Stimulated activated memory B cell treated with anti-CD40 and anti-IgM and Interleukin-4, amounts not matched to agents 10 μg/mL and 1 μg/mL and 100 μg/mL, for 72 hours (primary cell): ENCODE results near the gene QPRT.
"Not testable (repeated sequence)": the region's sequence is repeated elsewhere in the genome, so short reads cannot be mapped to it uniquely, and the experiment has no call there.

Experiments
- ATAC-seq: fragments of 150-1000 bp; cut with Tn5 transposase; 2 replicates; pipeline ENCODE4 v1.10.0; 2021
- H3K27ac Mint-ChIP-seq: one replicate; pipeline ENCODE4 v1.8.0; 2022; ENCODE audit warnings: mild to moderate bottlenecking, mixed read lengths
- H3K27me3 Mint-ChIP-seq: one replicate; pipeline ENCODE4 v1.8.0; 2022; ENCODE audit warnings: mixed read lengths
- H3K36me3 Mint-ChIP-seq: one replicate; pipeline ENCODE4 v1.8.0; 2022; ENCODE audit warnings: mixed read lengths
- H3K4me1 Mint-ChIP-seq: one replicate; pipeline ENCODE4 v1.8.0; 2022; ENCODE audit warnings: mixed read lengths
- H3K4me3 Mint-ChIP-seq: one replicate; pipeline ENCODE4 v1.8.0; 2022; ENCODE audit warnings: mild to moderate bottlenecking, moderate library complexity, mixed read lengths
- H3K9me3 Mint-ChIP-seq: one replicate; pipeline ENCODE4 v1.8.0; 2022; ENCODE audit warnings: mixed read lengths

The QPRT gene

DNA sequence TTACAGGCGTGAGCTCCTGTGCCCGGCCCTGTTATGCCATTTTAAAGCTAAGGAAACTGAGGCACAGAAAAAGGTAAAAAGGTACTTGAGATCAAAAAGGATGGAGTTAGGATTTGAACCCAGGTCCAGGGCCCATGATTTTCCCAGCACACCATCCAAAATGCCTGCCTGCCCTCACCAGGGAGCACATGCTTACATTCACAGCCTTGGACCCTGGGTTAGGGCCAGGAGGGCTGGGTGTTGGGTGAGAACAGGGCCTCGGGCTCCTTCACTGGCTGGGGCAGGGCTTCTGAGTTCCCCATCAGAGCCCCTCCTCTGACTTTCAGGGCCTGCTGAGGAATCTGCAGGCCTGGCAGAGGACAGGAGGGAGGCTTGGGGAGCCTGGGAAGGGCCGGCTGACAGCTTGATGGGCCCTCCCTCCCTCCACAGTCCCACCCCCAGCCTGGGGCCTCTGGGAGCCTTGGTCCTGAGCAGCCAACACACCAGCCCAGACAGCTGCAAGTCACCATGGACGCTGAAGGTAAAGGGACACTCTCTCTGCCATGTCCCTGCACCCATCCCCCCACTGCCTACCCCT is at the start of gene QPRT:
Gene QPRT, plus strand, starts transcription at position 490 of the 577 bp plus-strand sequence. Its CDS starts 18 bp downstream, at position 508.
- H3K4me1 Mint-ChIP-seq, result peaks cover 28% of the 10 kb centered on the region
- H3K36me3 Mint-ChIP-seq, result no peaks in the 10 kb centered on the region
- peak within 1 kb of the TSS; percentile 76 for H3K4me3 Mint-ChIP-seq
- H3K27ac Mint-ChIP-seq, result peak within 1 kb of the TSS; percentile 63
- H3K9me3 Mint-ChIP-seq, result no peaks in the 10 kb centered on the region
- peak; percentile 49 for ATAC-seq
- H3K27me3 Mint-ChIP-seq, result no peaks in the 10 kb centered on the region

DNA sequence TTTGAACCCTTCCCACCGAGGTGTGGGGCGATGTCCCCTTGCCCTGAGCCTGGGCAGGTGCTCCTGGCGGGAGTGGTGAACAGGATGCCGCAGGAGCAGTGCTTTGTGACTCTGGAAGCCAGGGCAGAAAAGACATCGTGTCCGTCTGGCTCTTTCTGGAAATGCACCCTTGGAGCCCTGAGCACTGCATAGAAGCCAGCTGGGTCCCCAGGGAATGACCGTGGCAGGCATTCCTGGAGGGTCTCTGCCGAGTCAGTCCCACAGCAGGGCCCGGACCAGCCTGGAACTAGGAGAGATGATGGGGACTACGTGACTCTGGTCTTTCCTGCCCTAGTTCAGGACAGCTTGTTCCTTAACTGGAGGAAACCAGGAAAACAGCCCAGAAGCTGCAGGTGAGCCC is 49.7 kb upstream of the QPRT start:
- H3K27me3 Mint-ChIP-seq, H3K4me1 Mint-ChIP-seq, H3K36me3 Mint-ChIP-seq, H3K4me3 Mint-ChIP-seq, H3K27ac Mint-ChIP-seq, H3K9me3 Mint-ChIP-seq, ATAC-seq: not testable (repeated sequence)

DNA sequence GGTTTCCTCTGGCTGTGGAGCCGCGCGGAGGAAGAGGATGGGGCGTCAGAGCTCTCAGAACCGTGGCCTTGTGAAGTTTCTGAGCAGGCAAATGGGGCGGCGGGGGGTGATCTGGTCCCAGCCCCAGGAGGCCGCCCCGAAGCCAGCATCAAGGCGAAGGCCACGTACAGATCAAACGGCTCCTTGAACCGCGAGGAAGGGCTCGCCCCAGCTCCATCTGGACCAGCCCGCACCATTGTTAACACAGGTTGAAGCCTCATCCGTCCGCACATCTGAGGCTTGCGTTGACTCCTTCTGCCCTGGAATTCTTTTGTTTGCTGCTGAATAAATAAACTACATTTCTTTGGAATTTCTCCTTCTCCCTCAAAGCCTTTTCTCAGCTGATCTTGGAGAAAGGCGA is 47.3 kb upstream of the QPRT start:
- not testable (repeated sequence) for H3K4me3 Mint-ChIP-seq, H3K27me3 Mint-ChIP-seq, H3K4me1 Mint-ChIP-seq, ATAC-seq, H3K27ac Mint-ChIP-seq, H3K36me3 Mint-ChIP-seq, H3K9me3 Mint-ChIP-seq

DNA sequence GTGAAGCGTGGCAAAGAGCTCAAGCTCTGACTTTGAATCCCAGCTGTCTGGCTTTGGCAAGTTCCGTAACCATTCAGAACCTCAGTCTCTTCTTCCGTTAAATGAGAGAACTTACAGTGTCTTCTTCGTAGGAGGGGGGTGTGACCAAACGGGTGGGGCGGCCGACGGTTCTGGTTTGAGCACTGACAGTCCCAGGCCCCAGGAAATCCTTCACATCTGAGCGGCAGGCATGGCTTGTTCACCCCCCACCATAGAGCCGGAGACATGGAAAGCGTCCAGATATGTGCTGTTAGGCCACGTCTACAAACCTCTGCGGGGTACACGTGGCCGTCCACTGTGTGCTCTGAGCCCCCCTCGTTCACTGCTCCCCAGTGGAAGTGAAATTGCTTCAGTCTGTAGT is 43.1 kb upstream of the QPRT start:
- H3K9me3 Mint-ChIP-seq, H3K4me1 Mint-ChIP-seq, H3K27ac Mint-ChIP-seq, H3K27me3 Mint-ChIP-seq, H3K36me3 Mint-ChIP-seq, H3K4me3 Mint-ChIP-seq, ATAC-seq: not testable (repeated sequence)

DNA sequence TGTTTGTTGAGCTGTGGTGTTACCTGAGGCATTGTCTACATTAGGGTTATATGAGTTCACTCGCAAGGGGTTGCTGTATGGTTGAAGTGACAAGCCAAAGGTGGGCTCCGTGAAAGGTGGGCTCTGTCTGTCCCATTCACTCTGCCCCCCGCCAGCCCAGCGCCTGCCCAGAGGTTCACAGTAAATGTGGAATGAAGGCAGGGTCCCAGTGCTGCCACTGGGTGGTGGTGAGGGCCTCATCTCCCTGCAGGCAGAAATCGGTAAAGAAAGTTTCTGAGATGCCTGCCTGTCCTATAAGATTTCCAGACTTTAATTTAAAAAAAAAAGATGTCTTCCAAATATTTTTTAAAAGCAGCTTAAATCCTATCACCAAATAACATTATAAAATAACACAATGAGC is 42.6 kb upstream of the QPRT start:
- H3K36me3 Mint-ChIP-seq, ATAC-seq, H3K27me3 Mint-ChIP-seq, H3K9me3 Mint-ChIP-seq, H3K4me3 Mint-ChIP-seq, H3K27ac Mint-ChIP-seq: not testable (repeated sequence)
- peaks cover 13% of the 10 kb centered on the region for H3K4me1 Mint-ChIP-seq

DNA sequence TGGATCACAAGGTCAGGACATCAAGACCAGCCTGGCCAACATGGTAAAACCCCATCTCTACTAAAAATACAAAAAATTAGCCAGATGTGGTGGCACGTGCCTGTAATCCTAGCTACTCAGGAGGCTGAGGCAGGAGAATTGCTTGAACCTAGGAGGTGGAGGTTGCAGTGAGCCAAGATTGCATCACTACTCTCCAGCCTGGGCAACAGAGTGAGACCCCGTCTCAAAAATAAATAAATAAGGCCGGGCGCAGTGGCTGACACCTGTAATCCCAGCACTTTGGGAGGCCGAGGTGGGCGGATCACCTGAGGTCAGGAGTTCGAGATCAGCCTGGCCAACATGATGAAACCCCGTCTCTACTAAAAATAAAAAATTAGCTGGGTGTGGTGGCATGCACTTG is 40.2 kb upstream of the QPRT start:
- peaks cover 29% of the 10 kb centered on the region for H3K4me1 Mint-ChIP-seq
- not testable (repeated sequence) for H3K27me3 Mint-ChIP-seq, H3K36me3 Mint-ChIP-seq, H3K9me3 Mint-ChIP-seq, ATAC-seq, H3K4me3 Mint-ChIP-seq, H3K27ac Mint-ChIP-seq

DNA sequence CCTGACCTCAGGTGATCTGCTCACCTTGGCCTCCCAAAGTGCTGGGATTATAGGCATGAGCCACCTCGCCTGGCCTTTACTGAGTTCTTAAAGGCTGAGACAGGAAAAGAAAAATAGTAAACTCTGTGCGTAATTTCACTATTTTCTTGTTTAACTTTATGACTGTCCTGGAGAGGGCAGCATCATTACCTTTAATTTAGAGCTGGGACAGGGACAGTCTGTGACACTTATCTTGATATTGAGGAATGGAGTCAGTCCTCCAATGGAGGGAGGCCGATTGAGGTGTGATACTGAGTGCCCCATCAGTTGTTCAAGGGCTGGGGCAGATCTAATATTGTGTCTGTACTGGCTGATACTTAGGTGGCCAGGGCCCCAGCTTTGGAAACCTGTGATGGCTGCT is 37.4 kb upstream of the QPRT start:
- peak overlapping the region; percentile 83 for H3K27ac Mint-ChIP-seq
- H3K27me3 Mint-ChIP-seq, result no peaks in the 10 kb centered on the region
- no peak overlapping the region for H3K4me3 Mint-ChIP-seq
- ATAC-seq, result no peak
- no peaks in the 10 kb centered on the region for H3K36me3 Mint-ChIP-seq
- peaks cover 53% of the 10 kb centered on the region for H3K4me1 Mint-ChIP-seq
- H3K9me3 Mint-ChIP-seq, result peaks cover 2% of the 10 kb centered on the region

DNA sequence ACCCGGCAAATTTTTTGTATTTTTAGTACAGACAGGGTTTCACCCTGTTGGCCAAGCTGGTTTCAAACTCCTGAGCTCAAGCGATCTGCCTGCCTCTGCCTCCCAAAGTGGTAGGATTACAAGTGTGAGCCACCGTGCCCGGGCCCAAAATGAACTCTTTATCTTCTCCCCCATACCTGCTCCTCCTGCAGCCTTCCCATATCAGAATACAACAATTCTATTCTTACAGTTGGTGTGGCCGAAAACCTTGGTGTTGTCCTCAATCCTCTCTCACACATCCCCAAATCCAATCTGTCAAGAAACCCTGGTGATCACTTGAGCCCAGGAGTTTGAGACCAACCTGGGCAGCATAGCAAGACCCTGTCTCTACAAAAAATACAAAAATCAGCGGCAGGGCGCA is 35.4 kb upstream of the QPRT start:
- Mint-ChIP-seq H3K27ac (peak overlapping the region; percentile 98), H3K4me3 (no peak overlapping the region)

DNA sequence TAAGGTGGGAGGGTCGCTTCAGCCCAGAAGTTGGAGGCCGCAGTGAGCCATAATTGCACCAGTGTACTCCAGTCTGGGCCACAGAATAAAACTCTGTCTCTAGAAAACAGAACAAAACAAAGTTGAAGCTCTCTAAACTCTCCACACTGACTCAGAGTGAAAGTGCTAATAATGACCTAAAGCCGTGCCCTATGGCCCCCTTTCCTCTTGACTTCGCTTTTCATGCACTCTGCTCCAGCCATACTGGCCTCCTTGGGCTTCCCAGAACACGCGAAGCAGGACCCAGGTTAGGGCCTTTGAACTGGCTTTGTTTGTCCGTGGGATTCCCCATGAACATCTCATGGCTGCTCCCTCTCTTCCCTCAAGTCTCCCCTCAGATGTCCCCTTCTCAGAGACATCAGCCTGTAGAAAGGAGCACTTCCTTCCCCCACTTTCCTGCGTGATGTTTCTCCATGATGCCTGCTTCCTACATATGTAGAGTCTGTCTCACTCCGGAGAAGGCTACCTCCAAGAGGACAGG is 34.6 kb upstream of the QPRT start:
- Mint-ChIP-seq H3K9me3 (peaks cover 2% of the 10 kb centered on the region), H3K27me3 (no peaks in the 10 kb centered on the region), H3K27ac (peak overlapping the region; percentile 98), H3K4me3 (peak overlapping the region; percentile 44), H3K36me3 (no peaks in the 10 kb centered on the region), H3K4me1 (peaks cover 53% of the 10 kb centered on the region)
- ATAC-seq, result peak; percentile 88

More for the DNA sequence above, 35.4 kb upstream of the QPRT start:
- H3K27me3 Mint-ChIP-seq, result no peaks in the 10 kb centered on the region
- H3K36me3 Mint-ChIP-seq, result no peaks in the 10 kb centered on the region
- H3K9me3 Mint-ChIP-seq, result peaks cover 2% of the 10 kb centered on the region
- H3K4me1 Mint-ChIP-seq, result peaks cover 53% of the 10 kb centered on the region
- no peak for ATAC-seq

DNA sequence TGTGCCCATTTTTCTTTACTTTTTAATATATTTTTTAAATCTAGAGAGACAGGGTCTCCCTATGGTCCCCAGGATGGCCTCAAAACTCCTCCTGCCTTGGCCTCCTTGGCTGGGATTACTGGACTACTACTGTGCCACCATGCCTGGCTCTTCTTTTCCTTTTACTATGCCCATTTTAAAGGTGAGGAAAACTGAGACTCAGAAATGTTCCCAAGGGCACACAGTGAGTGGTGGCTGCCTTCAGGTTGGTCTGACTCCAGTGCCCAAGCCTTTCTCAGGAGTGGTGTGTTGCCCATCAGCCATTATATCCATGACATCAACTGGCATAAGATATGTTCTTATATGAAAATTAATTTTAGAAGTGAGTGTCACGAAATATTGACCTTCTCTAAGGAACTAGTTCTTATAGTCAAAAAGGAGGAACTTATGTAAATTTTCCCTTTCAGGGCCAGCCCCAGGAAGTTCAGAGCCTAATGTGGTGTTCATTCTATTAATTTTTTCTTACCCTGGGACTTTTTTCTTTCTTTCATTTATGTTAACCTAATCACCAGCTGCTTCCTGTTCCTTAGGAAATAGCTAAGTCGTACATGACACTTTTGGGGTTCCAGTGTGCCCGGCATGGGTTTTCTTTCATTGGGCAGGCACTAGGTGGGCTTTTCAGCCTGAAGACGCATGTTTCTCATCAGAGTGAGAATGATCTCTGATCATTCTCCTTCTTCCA is 33.8 kb upstream of the QPRT start:
- Mint-ChIP-seq H3K4me1 (peaks cover 59% of the 10 kb centered on the region), H3K36me3 (no peaks in the 10 kb centered on the region), H3K4me3 (peak overlapping the region; percentile 65), H3K27me3 (no peaks in the 10 kb centered on the region), H3K27ac (peak overlapping the region; percentile 98), H3K9me3 (peaks cover 2% of the 10 kb centered on the region)
- peak; percentile 76 for ATAC-seq

DNA sequence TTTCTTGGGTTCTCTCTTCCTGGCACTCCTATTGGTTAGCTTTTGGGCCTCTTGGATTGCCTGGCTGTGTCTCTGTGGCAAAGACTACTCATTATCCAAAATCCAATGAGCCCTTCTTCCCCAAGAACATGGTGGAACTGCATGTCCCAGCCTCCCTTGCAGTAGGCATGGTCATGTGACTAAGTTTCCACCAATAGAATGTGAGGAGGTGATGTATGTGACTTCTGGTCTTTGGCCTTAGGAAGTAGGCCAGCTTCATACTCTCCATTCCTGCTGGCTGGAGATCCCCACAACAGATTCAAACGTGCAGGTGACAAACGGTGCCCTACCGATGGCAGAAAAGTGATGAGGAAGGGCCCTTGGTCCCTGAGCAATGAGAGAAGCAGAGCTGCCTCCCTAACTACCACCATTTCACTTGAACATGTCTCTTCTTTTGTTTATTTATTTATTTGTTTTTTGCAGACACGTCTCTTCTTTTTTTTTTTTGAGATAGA is 33.2 kb upstream of the QPRT start:
- ATAC-seq, result peak; percentile 66
- peak overlapping the region; percentile 22 for H3K4me3 Mint-ChIP-seq
- H3K27me3 Mint-ChIP-seq, result no peaks in the 10 kb centered on the region
- no peaks in the 10 kb centered on the region for H3K36me3 Mint-ChIP-seq
- H3K4me1 Mint-ChIP-seq, result peaks cover 53% of the 10 kb centered on the region
- peaks cover 2% of the 10 kb centered on the region for H3K9me3 Mint-ChIP-seq
- H3K27ac Mint-ChIP-seq, result peak overlapping the region; percentile 98

DNA sequence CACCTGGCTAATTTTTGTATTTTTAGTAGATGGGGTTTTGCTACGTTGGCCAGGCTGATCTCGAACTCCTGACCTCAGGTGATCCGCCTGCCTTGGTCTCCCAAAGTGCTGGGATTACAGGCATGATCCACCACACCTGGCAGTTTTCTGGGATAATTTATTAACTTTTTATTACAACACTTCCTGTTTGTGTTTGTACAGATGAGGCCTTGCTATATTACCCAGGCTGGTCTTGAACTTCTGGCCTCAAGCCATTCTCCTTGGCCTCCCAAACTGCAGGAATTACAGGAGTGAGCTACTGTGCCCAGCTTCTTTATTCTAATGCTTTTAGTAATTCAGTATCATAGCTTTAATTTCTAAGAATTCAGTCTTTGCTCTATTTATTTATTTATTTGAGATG is 32.0 kb upstream of the QPRT start:
- Mint-ChIP-seq H3K27ac (no peak overlapping the region), H3K27me3 (no peaks in the 10 kb centered on the region), H3K4me1 (peaks cover 41% of the 10 kb centered on the region), H3K9me3 (peaks cover 2% of the 10 kb centered on the region), H3K36me3 (no peaks in the 10 kb centered on the region), H3K4me3 (no peak overlapping the region)
- ATAC-seq, result no peak

DNA sequence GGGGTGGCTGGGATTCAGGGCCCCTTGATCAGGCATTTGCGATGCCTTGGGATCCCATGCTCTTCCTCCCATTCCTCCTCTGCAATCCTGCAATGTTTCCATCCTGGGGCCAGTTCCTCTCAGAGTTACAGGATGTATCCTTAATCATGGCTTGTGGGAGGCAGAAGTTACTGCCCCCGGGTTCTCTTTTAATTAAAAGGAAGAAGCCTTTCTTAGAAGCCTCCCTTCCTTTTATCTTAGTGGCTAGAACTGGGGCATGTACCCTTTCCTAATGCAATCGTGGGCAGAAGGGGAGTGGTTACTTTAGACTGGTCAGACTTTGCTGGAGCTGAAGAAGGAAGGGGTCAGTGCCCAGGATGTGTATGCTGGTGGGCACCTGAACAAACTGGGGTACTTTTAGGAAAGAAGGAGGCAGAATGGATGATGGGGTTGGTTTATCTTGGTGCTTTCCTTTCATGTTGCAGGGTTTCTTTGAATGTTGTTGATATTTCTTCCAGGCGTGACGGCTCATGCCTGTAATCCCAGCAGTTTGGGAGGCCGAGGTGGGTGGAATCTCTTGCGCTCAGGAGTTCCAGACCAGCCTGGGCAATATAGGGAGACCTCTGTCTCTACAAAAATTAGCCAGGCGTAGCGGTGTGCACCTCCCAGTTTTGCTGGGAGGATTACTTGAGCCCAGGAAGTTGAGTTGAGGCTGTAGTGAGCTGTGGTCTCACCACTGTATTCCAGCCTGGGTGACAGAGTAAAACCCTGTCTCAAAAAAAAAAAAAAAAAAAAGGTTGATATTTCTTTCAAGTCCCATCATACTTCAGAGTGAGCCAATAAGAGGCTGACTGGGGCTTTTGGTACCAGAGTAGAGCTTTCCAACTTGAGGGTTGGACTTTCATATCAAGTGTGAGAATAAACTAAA is 29.1 kb upstream of the QPRT start:
- ATAC-seq, result no peak
- Mint-ChIP-seq H3K4me3 (no peak overlapping the region), H3K4me1 (peaks cover 41% of the 10 kb centered on the region), H3K27ac (peak overlapping the region; percentile 72), H3K27me3 (no peaks in the 10 kb centered on the region), H3K9me3 (peaks cover 2% of the 10 kb centered on the region), H3K36me3 (no peaks in the 10 kb centered on the region)

DNA sequence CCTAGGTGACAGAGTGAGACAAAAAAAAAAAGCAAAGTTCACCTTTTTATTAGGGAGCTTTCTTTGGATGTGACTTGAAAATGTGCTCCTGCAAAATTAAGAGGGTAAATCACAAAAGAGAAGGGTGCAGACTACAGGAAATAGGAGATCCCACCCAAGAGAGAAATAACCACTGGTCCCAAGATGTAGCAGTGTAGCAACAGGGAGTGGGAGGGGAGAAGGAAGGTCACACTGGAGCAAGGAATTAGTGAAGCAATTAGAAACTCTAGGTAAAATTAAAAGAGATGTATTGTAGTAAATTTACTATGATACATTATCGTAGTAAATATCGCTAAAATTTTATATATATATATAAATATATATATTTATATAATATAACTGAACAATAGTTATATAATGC is 28.2 kb upstream of the QPRT start:
- H3K27ac Mint-ChIP-seq, result no peak overlapping the region
- no peak overlapping the region for H3K4me3 Mint-ChIP-seq
- H3K9me3 Mint-ChIP-seq, result no peaks in the 10 kb centered on the region
- no peak for ATAC-seq
- no peaks in the 10 kb centered on the region for H3K27me3 Mint-ChIP-seq
- H3K36me3 Mint-ChIP-seq, result no peaks in the 10 kb centered on the region
- H3K4me1 Mint-ChIP-seq, result peaks cover 38% of the 10 kb centered on the region

DNA sequence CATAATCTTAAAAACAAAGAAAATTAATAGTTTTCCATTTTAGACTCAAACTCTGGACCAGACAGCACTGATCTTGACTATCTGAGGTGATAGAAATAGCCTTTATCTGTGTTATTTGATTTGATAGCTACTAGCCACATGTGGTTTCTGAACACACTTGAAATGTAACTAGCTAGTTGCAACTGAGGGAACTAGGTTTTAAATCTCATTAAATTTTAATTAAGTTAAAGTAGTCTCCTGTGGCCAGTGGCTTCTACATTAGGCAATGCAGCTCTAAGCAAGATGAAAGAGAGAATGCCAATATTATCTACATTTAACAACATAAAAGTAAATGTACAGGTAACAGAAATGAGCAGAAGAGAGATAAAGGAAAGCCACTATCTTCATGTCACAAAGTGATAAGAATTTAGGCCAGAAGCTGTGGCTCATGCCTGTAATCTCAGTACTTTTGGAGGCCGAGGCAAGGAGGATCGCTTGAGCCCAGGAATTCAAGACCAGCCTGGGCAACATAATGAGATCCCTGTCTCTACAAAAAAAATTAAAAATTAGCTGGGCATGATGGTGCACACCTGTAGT is 27.1 kb upstream of the QPRT start:
- Mint-ChIP-seq H3K36me3 (no peaks in the 10 kb centered on the region), H3K9me3 (no peaks in the 10 kb centered on the region), H3K27me3 (no peaks in the 10 kb centered on the region), H3K4me3 (no peak overlapping the region), H3K4me1 (peaks cover 32% of the 10 kb centered on the region), H3K27ac (peak overlapping the region; percentile 86)
- no peak for ATAC-seq
